IMR-90 (cell line): ENCODE measurements around the gene PIGC. TPM values are rescaled to one million over a fixed set of nuclear protein-coding genes. Genes with fewer than 3 reads are reported as not detected.

ENCODE experiments used
- ATAC-seq: fragments of 200-7000 bp; cut with Tn5 transposase; 2 replicates; pipeline ENCODE4 v1.9.1; 2020; ENCODE audit warnings: low read depth, mild to moderate bottlenecking, moderate library complexity
- BruUV-seq: library from RNA; stranded (reverse); fragments of 400-500 nt; replicated peaks from 2 replicates; lab custom pipeline; 2021; lab: Mats Ljungman, UMichigan
- CTCF ChIA-PET: fragments of 300-600 bp; formaldehyde crosslinking; extraction: SDS; loops from one replicate; lab custom pipeline; 2021; ENCODE audit warnings: antibody characterized with exemption; lab: Yijun Ruan, JAX
- POLR2A ChIA-PET: fragments of 300-600 bp; sonication (Branson Sonifier 250); formaldehyde crosslinking; loops from one replicate; lab custom pipeline; 2022; ENCODE audit warnings: antibody characterized with exemption; ENCODE audit not compliant: unreplicated experiment; lab: Charles Lee
- DNase-seq: peaks from one replicate; pipeline ENCODE4 v3.0.0; 2013
- H2AFZ ChIP-seq: replicated peaks from 2 replicates; pipeline ENCODE3; 2013; ENCODE audit warnings: low read length, mild to moderate bottlenecking; ENCODE audit not compliant: poor library complexity
- H2AK5ac ChIP-seq: 2 replicates; pipeline ENCODE4 v1.6.1; 2013; ENCODE audit warnings: low read depth, low read length, inconsistent platforms
- H2AK9ac ChIP-seq: replicated peaks from 2 replicates; pipeline ENCODE3; 2013; ENCODE audit warnings: mild to moderate bottlenecking, low read depth, low read length, moderate library complexity; ENCODE audit not compliant: poor library complexity
- H2BK120ac ChIP-seq: 2 replicates; pipeline ENCODE4 v1.6.1; 2013; ENCODE audit warnings: low read depth, low read length, inconsistent platforms
- H2BK15ac ChIP-seq: 3 replicates; pipeline ENCODE4 v1.6.1; 2013; ENCODE audit warnings: low read depth, low read length, inconsistent platforms
- H2BK20ac ChIP-seq: 2 replicates; pipeline ENCODE4 v1.6.1; 2013; ENCODE audit warnings: low read depth, mild to moderate bottlenecking, inconsistent platforms, low read length, moderate library complexity
- H2BK5ac ChIP-seq: 2 replicates; pipeline ENCODE4 v1.6.1; 2013; ENCODE audit warnings: mild to moderate bottlenecking, low read depth, low read length, inconsistent platforms; ENCODE audit not compliant: poor library complexity, severe bottlenecking
- H3K14ac ChIP-seq: replicated peaks from 2 replicates; pipeline ENCODE4 v1.6.1; 2013; ENCODE audit warnings: low read depth, low read length, inconsistent platforms
- H3K18ac ChIP-seq: 2 replicates; pipeline ENCODE4 v1.6.1; 2013; ENCODE audit warnings: low read depth, low read length, control low read depth
- H3K23ac ChIP-seq: 2 replicates; pipeline ENCODE4 v1.6.1; 2013; ENCODE audit warnings: low read depth, low read length, inconsistent platforms
- H3K27ac ChIP-seq: 2 replicates; pipeline ENCODE4 v1.5.1; 2013; ENCODE audit warnings: mild to moderate bottlenecking, control low read depth, low read length; ENCODE audit not compliant: insufficient read depth
- H3K27me3 ChIP-seq: 2 replicates; pipeline ENCODE4 v1.6.1; 2013; ENCODE audit warnings: low read length; ENCODE audit not compliant: control insufficient read depth, insufficient read depth
- H3K36me3 ChIP-seq: 2 replicates; pipeline ENCODE4 v1.6.1; 2013; ENCODE audit warnings: low read length, mixed read lengths; ENCODE audit not compliant: control insufficient read depth, insufficient read depth
- H3K4ac ChIP-seq: 2 replicates; pipeline ENCODE4 v1.6.1; 2013; ENCODE audit warnings: low read depth, low read length, inconsistent platforms
- H3K4me1 ChIP-seq: 2 replicates; pipeline ENCODE4 v1.6.1; 2013; ENCODE audit warnings: low read length, mixed read lengths; ENCODE audit not compliant: control insufficient read depth, insufficient read depth
- H3K4me2 ChIP-seq: 2 replicates; pipeline ENCODE4 v1.6.1; 2013; ENCODE audit warnings: low read depth, mild to moderate bottlenecking, control low read depth, low read length, moderate library complexity
- H3K4me3 ChIP-seq: 2 replicates; pipeline ENCODE4 v1.5.1; 2013; ENCODE audit warnings: low read depth, mild to moderate bottlenecking, control low read depth, low read length, moderate library complexity; ENCODE audit not compliant: insufficient read depth
- H3K56ac ChIP-seq: 2 replicates; pipeline ENCODE4 v1.6.1; 2013; ENCODE audit warnings: low read length, inconsistent platforms; ENCODE audit not compliant: insufficient read depth; ENCODE audit errors: extremely low read depth
- H3K79me1 ChIP-seq, 2 experiments: 2 replicates each; pipeline ENCODE4 v1.6.1; 2013; ENCODE audit warnings: low read length in 2 of 2, inconsistent platforms in 1 of 2, low read depth in 1 of 2
- H3K9ac ChIP-seq: 2 replicates; pipeline ENCODE4 v1.6.1; 2013; ENCODE audit warnings: low read depth, low read length, control low read depth
- H3K9me1 ChIP-seq: 2 replicates; pipeline ENCODE4 v1.6.1; 2013; ENCODE audit warnings: low read length, inconsistent platforms; ENCODE audit not compliant: insufficient read depth
- H3K9me3 ChIP-seq: 2 replicates; pipeline ENCODE4 v1.6.1; 2013; ENCODE audit warnings: low read length; ENCODE audit not compliant: control insufficient read depth, insufficient read depth
- H4K20me1 ChIP-seq: 2 replicates; pipeline ENCODE4 v1.6.1; 2013; ENCODE audit warnings: low read length, inconsistent platforms; ENCODE audit not compliant: insufficient read depth
- H4K5ac ChIP-seq: 2 replicates; pipeline ENCODE4 v1.6.1; 2013; ENCODE audit warnings: mild to moderate bottlenecking, low read depth, low read length, control low read depth
- H4K8ac ChIP-seq, 2 experiments: 2 replicates each; pipeline ENCODE4 v1.6.1; 2013; ENCODE audit warnings: low read depth in 2 of 2, low read length in 2 of 2, control low read depth in 1 of 2, inconsistent platforms in 1 of 2
- H4K91ac ChIP-seq: 2 replicates; pipeline ENCODE4 v1.6.1; 2013; ENCODE audit warnings: low read depth, low read length, inconsistent platforms; ENCODE audit not compliant: insufficient read depth
- BHLHE40 ChIP-seq: fragments of 150-350 bp; IDR thresholded peaks from 2 replicates; pipeline ENCODE4 v1.6.1; 2016; ENCODE audit warnings: mild to moderate bottlenecking, low read depth, low read length
- CEBPB ChIP-seq: IDR thresholded peaks from 2 replicates; pipeline ENCODE4 v1.6.1; 2012; ENCODE audit warnings: low read depth, low read length, improper control_type of control experiment
- CHD1 ChIP-seq: IDR thresholded peaks from 2 replicates; pipeline ENCODE4 v1.6.1; 2012; ENCODE audit warnings: low read depth, low read length, improper control_type of control experiment
- CTCF ChIP-seq: conservative IDR thresholded peaks from 2 replicates; pipeline ENCODE4 v1.5.1; 2012; ENCODE audit warnings: mild to moderate bottlenecking, low read depth, low read length, improper control_type of control experiment
- ELK1 ChIP-seq: fragments of 150-350 bp; IDR thresholded peaks from 2 replicates; pipeline ENCODE4 v1.6.1; 2016; ENCODE audit warnings: low read depth, mild to moderate bottlenecking, low read length, moderate library complexity, borderline replicate concordance
- FOS ChIP-seq: fragments of 150-350 bp; IDR thresholded peaks from 2 replicates; pipeline ENCODE4 v1.6.1; 2016; ENCODE audit warnings: low read depth, low read length
- MAFK ChIP-seq: IDR thresholded peaks from 2 replicates; pipeline ENCODE4 v1.6.1; 2012; ENCODE audit warnings: low read depth, low read length, improper control_type of control experiment
- MXI1 ChIP-seq: IDR thresholded peaks from 2 replicates; pipeline ENCODE4 v1.6.1; 2012; ENCODE audit warnings: low read depth, mild to moderate bottlenecking, low read length, moderate library complexity, borderline replicate concordance
- NFE2L2 ChIP-seq: fragments of 150-350 bp; IDR thresholded peaks from 2 replicates; pipeline ENCODE4 v1.6.1; 2016; ENCODE audit warnings: low read depth, mild to moderate bottlenecking, low read length
- POLR2A ChIP-seq: IDR thresholded peaks from 2 replicates; pipeline ENCODE4 v1.6.1; 2012; ENCODE audit warnings: mild to moderate bottlenecking, low read depth, low read length
- RCOR1 ChIP-seq: IDR thresholded peaks from 2 replicates; pipeline ENCODE4 v1.6.1; 2012; ENCODE audit warnings: mild to moderate bottlenecking, low read length, improper control_type of control experiment; ENCODE audit not compliant: insufficient replicate concordance
- RFX5 ChIP-seq: IDR thresholded peaks from 2 replicates; pipeline ENCODE4 v1.8.0; 2012; ENCODE audit warnings: low read depth, mild to moderate bottlenecking, low read length, moderate library complexity
- SMC3 ChIP-seq: fragments of 150-350 bp; IDR thresholded peaks from 2 replicates; pipeline ENCODE4 v1.6.1; 2016; ENCODE audit warnings: low read depth, mild to moderate bottlenecking, antibody characterized with exemption, low read length, moderate library complexity
- USF2 ChIP-seq: fragments of 150-350 bp; IDR thresholded peaks from 2 replicates; pipeline ENCODE4 v1.6.1; 2017; ENCODE audit warnings: mild to moderate bottlenecking, antibody characterized with exemption, low read length, low read depth
- WGBS, 2 experiments: methylation state at CpG; one replicate each; pipeline versions ENCODE4 v1.1.5 to v1.1.7; 2013; ENCODE audit warnings: missing lambda C conversion rate in 2 of 2; ENCODE audit not compliant: insufficient read length in 1 of 2; ENCODE audit errors: extremely low coverage in 2 of 2; 5-methylcytosine and 5-hydroxymethylcytosine counted together
- dilution Hi-C: fragments of 300-500 bp; cut with HindIII; formaldehyde crosslinking; loops from one replicate; pipeline ENCODE4 v1.14.3; 2018; ENCODE audit warnings: low sequenced_read_pairs; ENCODE audit not compliant: unreplicated experiment
- in situ Hi-C: fragments of 300-500 bp; cut with MboI; formaldehyde crosslinking; loops from 3 replicates; pipeline ENCODE4 v1.14.3; 2019; ENCODE audit warnings: low sequenced_read_pairs, inconsistent platforms, mixed read lengths
- intact Hi-C: fragments of 100-400 bp; cut with micrococcal nuclease; formaldehyde crosslinking; loops from 2 replicates; pipeline ENCODE4 v1.10.0; 2022
- polyA plus RNA-seq, 3 experiments: library from polyadenylated mRNA; depleted of rRNA; stranded (reverse); fragments of >200 nt; gene quantifications; 2 replicates each; pipeline ENCODE4 v1.2.3, GENCODE V29; 2012; ENCODE audit warnings: low replicate concordance in 1 of 3
- total RNA-seq: library from RNA; depleted of rRNA; stranded (reverse); fragments of >200 nt; gene quantifications from 2 replicates; pipeline ENCODE4 v1.2.3, GENCODE V29; 2012

The PIGC gene
- total and polyA plus RNA-seq, 2 of the 4 experiments (the other 2 are of a cell fraction): 14.9 to 15.8 TPM

- Histone ChIP-seq H4K20me1 (no peaks in the 10 kb centered on the region), H3K4me2 (no peak overlapping the region), H2BK5ac (no peak overlapping the region), H3K4ac (no peak overlapping the region), H3K36me3 (no peaks in the 10 kb centered on the region), H3K18ac (no peak overlapping the region), H3K79me1 (no peaks in the 10 kb centered on the region), H2BK120ac (no peak overlapping the region), H4K5ac (no peak overlapping the region), H2BK15ac (no peak overlapping the region), H3K14ac (no peak overlapping the region), H3K9me3 (no peaks in the 10 kb centered on the region), H2AK9ac (no peak overlapping the region), H3K4me1 (peaks cover 3% of the 10 kb centered on the region), H4K8ac (no peak overlapping the region), H3K27me3 (no peaks in the 10 kb centered on the region), H3K9ac (no peak overlapping the region), H3K23ac (no peak overlapping the region), H2BK20ac (no peak overlapping the region), H3K4me3 (no peak overlapping the region), H3K56ac (no peak overlapping the region), H3K27ac (no peak overlapping the region), H2AFZ (no peak overlapping the region), H3K9me1 (no peaks in the 10 kb centered on the region), H4K91ac (no peak overlapping the region), H2AK5ac (no peak overlapping the region)
- intact Hi-C loops: loop anchor here (5.0 kb wide), 1 partner anchor 598 kb away; no protein-coding TSS in a partner anchor
- 50% methylated on average over 1 of the region's 1 CpG; no CpG with 5 or more reads in 1 of the 2 experiments for whole genome bisulfite sequencing, 2 experiments
- POLR2A ChIA-PET: interaction anchor here (0.5 to 2.2 kb wide), 3 partner anchors 256 to 302 kb away, joined by 3 to 12 read pairs (median 3); no protein-coding TSS in a partner anchor
- TF ChIP-seq MXI1 (no peak), MAFK (no peak), SMC3 (no peak), USF2 (no peak), CHD1 (no peak), RFX5 (no peak), RCOR1 (no peak), POLR2A (no peak), CTCF (no peak), CEBPB (no peak), ELK1 (no peak), FOS (no peak), BHLHE40 (no peak), NFE2L2 (no peak)
- no peak for ATAC-seq
- dilution Hi-C loops: no loop called here
- DNase-seq: no peak
- CTCF ChIA-PET: interaction anchor here (0.7 to 2.2 kb wide), 3 partner anchors 41 to 398 kb away, joined by 3 to 8 read pairs (median 8); no protein-coding TSS in a partner anchor
- in situ Hi-C loops: loop anchor here (25.0 kb wide), 1 partner anchor 588 kb away; no protein-coding TSS in a partner anchor
- BruUV-seq: no TSS peak
Measured at GRCh38 chr1:172400722-172401105, 43.2 kb downstream of the PIGC start.
